Measurements from ENCODE around the gene DNAL1. TPM values are rescaled to one million over a fixed set of nuclear protein-coding genes. Genes with fewer than 3 reads are reported as not detected.

DNAL1 gene
- total and polyA plus RNA-seq, 2 experiments from 2014 or later = 6.0 to 6.9 TPM

DNA sequence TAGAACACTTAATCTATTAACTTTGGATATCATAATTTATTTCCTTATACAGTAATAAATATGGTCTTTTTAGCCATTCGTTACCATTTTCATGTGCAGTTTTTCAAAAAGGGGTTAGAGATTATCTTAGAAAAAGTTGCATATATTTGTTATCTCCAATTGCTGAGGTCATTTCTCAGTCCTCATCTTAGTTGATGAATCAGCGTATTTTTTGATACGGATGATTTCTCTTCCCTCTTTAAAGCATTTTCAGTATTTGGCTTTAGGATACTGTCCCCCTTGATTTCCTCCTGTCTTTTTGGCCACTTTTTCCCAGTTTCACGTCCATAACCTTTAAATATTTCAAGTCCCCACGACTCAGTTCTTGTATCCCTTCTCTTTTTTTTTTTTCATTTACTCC is 21.8 kb downstream of the DNAL1 start:
- Histone ChIP-seq H3K4me3 (no peak overlapping the region), H2AFZ (no peak overlapping the region), H4K20me1 (ENCODE audit: insufficient read depth, poor library complexity, severe bottlenecking) (no peaks in the 10 kb centered on the region), H3K36me3 (replicated peaks; ENCODE audit: insufficient read depth, low read depth) (no peaks in the 10 kb centered on the region), H3K4me2 (no peak overlapping the region), H3K27ac (no peak overlapping the region), H3K9me3 (ENCODE audit: low read depth) (no peaks in the 10 kb centered on the region), H3K79me2 (no peaks in the 10 kb centered on the region), H3K9me2 (replicated peaks; ENCODE audit: insufficient read depth) (no peaks in the 10 kb centered on the region), H3K27me3 (no peaks in the 10 kb centered on the region), H3K4me1 (ENCODE audit: insufficient read depth) (no peaks in the 10 kb centered on the region)
- no peak for DNase-seq (ENCODE audit: low spot score)
- TF ChIP-seq EZH2phosphoT487 (IDR thresholded peaks at IDR 0.05; ENCODE audit: low read depth, severe bottlenecking, unreplicated experiment) (no peak), EZH2 (IDR thresholded peaks at IDR 0.05; ENCODE audit: borderline replicate concordance) (no peak)
- TF ChIP-seq, protein P1, sequence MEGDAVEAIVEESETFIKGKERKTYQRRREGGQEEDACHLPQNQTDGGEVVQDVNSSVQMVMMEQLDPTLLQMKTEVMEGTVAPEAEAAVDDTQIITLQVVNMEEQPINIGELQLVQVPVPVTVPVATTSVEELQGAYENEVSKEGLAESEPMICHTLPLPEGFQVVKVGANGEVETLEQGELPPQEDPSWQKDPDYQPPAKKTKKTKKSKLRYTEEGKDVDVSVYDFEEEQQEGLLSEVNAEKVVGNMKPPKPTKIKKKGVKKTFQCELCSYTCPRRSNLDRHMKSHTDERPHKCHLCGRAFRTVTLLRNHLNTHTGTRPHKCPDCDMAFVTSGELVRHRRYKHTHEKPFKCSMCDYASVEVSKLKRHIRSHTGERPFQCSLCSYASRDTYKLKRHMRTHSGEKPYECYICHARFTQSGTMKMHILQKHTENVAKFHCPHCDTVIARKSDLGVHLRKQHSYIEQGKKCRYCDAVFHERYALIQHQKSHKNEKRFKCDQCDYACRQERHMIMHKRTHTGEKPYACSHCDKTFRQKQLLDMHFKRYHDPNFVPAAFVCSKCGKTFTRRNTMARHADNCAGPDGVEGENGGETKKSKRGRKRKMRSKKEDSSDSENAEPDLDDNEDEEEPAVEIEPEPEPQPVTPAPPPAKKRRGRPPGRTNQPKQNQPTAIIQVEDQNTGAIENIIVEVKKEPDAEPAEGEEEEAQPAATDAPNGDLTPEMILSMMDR (IDR thresholded peaks at IDR 0.05; ENCODE audit: poor library complexity) = no peak
- 93% methylated on average over 5 of the region's 5 CpGs for WGBS (ENCODE audit: low lambda C conversion rate, missing lambda C conversion rate)

DNA sequence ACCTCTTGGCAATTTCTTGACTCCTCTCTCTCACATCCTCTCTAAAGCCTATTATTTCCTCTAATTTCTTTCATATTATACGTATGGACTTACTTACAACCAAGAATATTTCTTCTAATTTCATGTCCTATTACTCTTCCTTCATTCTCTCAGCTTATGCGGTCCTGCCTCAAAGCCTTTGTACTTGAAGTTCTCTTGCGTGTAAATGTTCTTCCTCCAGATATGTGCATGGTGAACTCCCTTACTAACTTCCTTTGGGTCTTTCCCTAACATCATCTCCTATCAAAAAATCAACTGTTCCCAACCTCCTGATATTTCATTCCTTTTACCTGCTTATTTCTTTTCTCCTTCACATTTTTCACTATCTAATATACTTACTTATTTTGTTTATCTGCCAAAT is 23.1 kb downstream of the DNAL1 start:
- no peaks in the 10 kb centered on the region for H3K79me2 ChIP-seq
- no peak for DNase-seq (ENCODE audit: low spot score)
- no peaks in the 10 kb centered on the region for H3K4me1 ChIP-seq (ENCODE audit: insufficient read depth)
- no peak overlapping the region for H3K27ac ChIP-seq
- TF ChIP-seq EZH2phosphoT487 (IDR thresholded peaks at IDR 0.05; ENCODE audit: low read depth, severe bottlenecking, unreplicated experiment) (no peak), EZH2 (IDR thresholded peaks at IDR 0.05; ENCODE audit: borderline replicate concordance) (no peak)
- TF ChIP-seq, protein P1 (IDR thresholded peaks at IDR 0.05; ENCODE audit: poor library complexity) = no peak
- H3K4me2 ChIP-seq = no peak overlapping the region
- no peaks in the 10 kb centered on the region for H3K27me3 ChIP-seq
- H2AFZ ChIP-seq = no peak overlapping the region
- H4K20me1 ChIP-seq (ENCODE audit: insufficient read depth, poor library complexity, severe bottlenecking) = no peaks in the 10 kb centered on the region
- H3K36me3 ChIP-seq (replicated peaks; ENCODE audit: insufficient read depth, low read depth) = no peaks in the 10 kb centered on the region
- no peaks in the 10 kb centered on the region for H3K9me3 ChIP-seq (ENCODE audit: low read depth)
- no peaks in the 10 kb centered on the region for H3K9me2 ChIP-seq (replicated peaks; ENCODE audit: insufficient read depth)
- H3K4me3 ChIP-seq = no peak overlapping the region
- WGBS (ENCODE audit: low lambda C conversion rate, missing lambda C conversion rate) = 95% methylated on average over 3 of the region's 3 CpGs

DNA sequence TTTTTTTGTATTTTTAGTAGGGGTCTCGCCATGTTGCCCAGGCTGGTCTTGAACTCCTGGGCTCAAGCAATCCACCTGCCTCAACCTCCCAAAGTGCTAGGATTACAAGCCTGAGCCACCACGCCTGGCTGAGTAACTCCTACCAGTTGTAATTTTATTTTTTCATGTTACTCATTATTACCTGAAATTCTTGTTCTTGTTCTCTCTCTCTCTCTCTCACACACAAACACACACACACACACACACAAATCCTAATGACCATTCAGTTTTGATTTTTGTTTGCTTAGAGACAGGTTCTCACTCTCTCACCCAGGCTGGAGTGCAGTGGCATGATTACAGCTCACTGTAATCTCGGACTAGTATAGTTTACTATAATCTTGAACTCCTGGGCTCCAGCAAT is 30.2 kb downstream of the DNAL1 start:
- TF ChIP-seq EZH2phosphoT487 (IDR thresholded peaks at IDR 0.05; ENCODE audit: low read depth, severe bottlenecking, unreplicated experiment) (no peak), EZH2 (IDR thresholded peaks at IDR 0.05; ENCODE audit: borderline replicate concordance) (no peak)
- TF ChIP-seq, protein P1 (IDR thresholded peaks at IDR 0.05; ENCODE audit: poor library complexity) = no peak
- H3K79me2 ChIP-seq = no peaks in the 10 kb centered on the region
- no peaks in the 10 kb centered on the region for H3K4me1 ChIP-seq (ENCODE audit: insufficient read depth)
- DNase-seq (ENCODE audit: low spot score) = no peak
- no peaks in the 10 kb centered on the region for H3K9me2 ChIP-seq (replicated peaks; ENCODE audit: insufficient read depth)
- H4K20me1 ChIP-seq (ENCODE audit: insufficient read depth, poor library complexity, severe bottlenecking) = no peaks in the 10 kb centered on the region
- no peaks in the 10 kb centered on the region for H3K27me3 ChIP-seq
- H3K4me2 ChIP-seq = no peak overlapping the region
- H3K4me3 ChIP-seq = no peak overlapping the region
- H2AFZ ChIP-seq = no peak overlapping the region
- 89% methylated on average over 3 of the region's 3 CpGs for WGBS (ENCODE audit: low lambda C conversion rate, missing lambda C conversion rate)
- no peaks in the 10 kb centered on the region for H3K36me3 ChIP-seq (replicated peaks; ENCODE audit: insufficient read depth, low read depth)
- H3K27ac ChIP-seq = no peak overlapping the region
- no peaks in the 10 kb centered on the region for H3K9me3 ChIP-seq (ENCODE audit: low read depth)

DNA sequence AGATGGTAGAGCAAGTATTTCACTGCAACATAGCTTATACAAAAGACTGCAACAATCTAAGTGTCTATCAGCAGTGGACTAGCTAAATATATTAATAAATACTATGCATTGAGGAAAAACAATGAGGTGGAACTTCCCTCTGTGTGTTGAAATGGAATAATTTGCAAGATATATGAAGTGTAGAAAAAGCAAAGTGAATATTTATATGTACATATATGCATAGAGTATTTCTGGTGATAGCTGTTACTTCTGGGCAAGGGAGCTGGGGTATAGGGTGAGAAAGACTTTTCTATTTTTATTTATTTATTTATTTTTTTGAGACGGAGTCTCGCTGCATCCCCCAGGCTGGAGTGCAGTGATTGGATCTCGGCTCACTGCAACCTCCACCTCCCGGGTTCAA is 33.9 kb downstream of the DNAL1 start:
- Histone ChIP-seq H4K20me1 (ENCODE audit: insufficient read depth, poor library complexity, severe bottlenecking) (no peaks in the 10 kb centered on the region), H3K27ac (no peak overlapping the region), H2AFZ (no peak overlapping the region), H3K4me1 (ENCODE audit: insufficient read depth) (no peaks in the 10 kb centered on the region), H3K79me2 (no peaks in the 10 kb centered on the region), H3K36me3 (replicated peaks; ENCODE audit: insufficient read depth, low read depth) (no peaks in the 10 kb centered on the region), H3K4me3 (no peak overlapping the region), H3K9me3 (ENCODE audit: low read depth) (no peaks in the 10 kb centered on the region), H3K27me3 (no peaks in the 10 kb centered on the region), H3K9me2 (replicated peaks; ENCODE audit: insufficient read depth) (no peaks in the 10 kb centered on the region), H3K4me2 (no peak overlapping the region)
- DNase-seq (ENCODE audit: low spot score) = no peak
- WGBS (ENCODE audit: low lambda C conversion rate, missing lambda C conversion rate) = 96% methylated on average over 4 of the region's 4 CpGs
- no peak for TF ChIP-seq EZH2phosphoT487 (IDR thresholded peaks at IDR 0.05; ENCODE audit: low read depth, severe bottlenecking, unreplicated experiment)
- TF ChIP-seq EZH2 (IDR thresholded peaks at IDR 0.05; ENCODE audit: borderline replicate concordance) = no peak
- TF ChIP-seq, protein P1 (IDR thresholded peaks at IDR 0.05; ENCODE audit: poor library complexity) = no peak
